ENCODE results near the gene PBX1.
A peak's percentile ranks its signal among the peaks of the same experiment; 100 is the strongest.

The PBX1 gene

GRCh38 chr1:164699815-164700491, 141.0 kb downstream of the PBX1 start:
- peak; percentile 70 for DNase-seq (ENCODE audit: low read depth)

GRCh38 chr1:164700683-164701082, 141.7 kb downstream of the PBX1 start:
- DNase-seq (ENCODE audit: low read depth) = no peak

GRCh38 chr1:164701189-164701761, 142.3 kb downstream of the PBX1 start:
- no peak for DNase-seq (ENCODE audit: low read depth)

- DNase-seq (ENCODE audit: low read depth) = peak; percentile 59
Measured at GRCh38 chr1:164702216-164702615, 143.2 kb downstream of the PBX1 start.

- DNase-seq (ENCODE audit: low read depth) = no peak
Measured at GRCh38 chr1:164702664-164703063, 143.7 kb downstream of the PBX1 start.

- DNase-seq (ENCODE audit: low read depth) = no peak
Measured at GRCh38 chr1:164703463-164703862, 144.5 kb downstream of the PBX1 start.

GRCh38 chr1:164703960-164704411, 145.0 kb downstream of the PBX1 start:
- DNase-seq (ENCODE audit: low read depth) = no peak

- DNase-seq (ENCODE audit: low read depth) = no peak
Measured at GRCh38 chr1:164704954-164705353, 146.0 kb downstream of the PBX1 start.

GRCh38 chr1:164706606-164706987, 147.6 kb downstream of the PBX1 start:
- DNase-seq (ENCODE audit: low read depth) = no peak

GRCh38 chr1:164707868-164708331, 148.9 kb downstream of the PBX1 start:
- peak; percentile 75 for DNase-seq (ENCODE audit: low read depth)

- DNase-seq (ENCODE audit: low read depth) = no peak
Measured at GRCh38 chr1:164708596-164708995, 149.6 kb downstream of the PBX1 start.

- peak; percentile 55 for DNase-seq (ENCODE audit: low read depth)
Measured at GRCh38 chr1:164709126-164709525, 150.1 kb downstream of the PBX1 start.

GRCh38 chr1:164709541-164710278, 150.7 kb downstream of the PBX1 start:
- no peak for DNase-seq (ENCODE audit: low read depth)

- DNase-seq (ENCODE audit: low read depth) = no peak
Measured at GRCh38 chr1:164712131-164713036, 153.4 kb downstream of the PBX1 start.

- DNase-seq (ENCODE audit: low read depth) = peak; percentile 53
Measured at GRCh38 chr1:164713456-164714207, 154.6 kb downstream of the PBX1 start.

- DNase-seq (ENCODE audit: low read depth) = peak; percentile 66
Measured at GRCh38 chr1:164716992-164717703, 158.2 kb downstream of the PBX1 start.

- peak; percentile 60 for DNase-seq (ENCODE audit: low read depth)
Measured at GRCh38 chr1:164718821-164719220, 159.8 kb downstream of the PBX1 start.

GRCh38 chr1:164719676-164720439, 160.9 kb downstream of the PBX1 start:
- no peak for DNase-seq (ENCODE audit: low read depth)

- DNase-seq (ENCODE audit: low read depth) = peak; percentile 79
Measured at GRCh38 chr1:164720440-164721227, 161.7 kb downstream of the PBX1 start.
